Astrocyte of the hippocampus (primary cell): ENCODE results near the gene POU2F3.

Experiments
- DNase-seq: peaks from one replicate; pipeline ENCODE4 v3.0.0; 2011; ENCODE audit warnings: low read depth, low spot score

The POU2F3 gene

GRCh38 chr11:120316880-120317688 is 77.1 kb downstream of the POU2F3 start:
- no peak for DNase-seq

DNA sequence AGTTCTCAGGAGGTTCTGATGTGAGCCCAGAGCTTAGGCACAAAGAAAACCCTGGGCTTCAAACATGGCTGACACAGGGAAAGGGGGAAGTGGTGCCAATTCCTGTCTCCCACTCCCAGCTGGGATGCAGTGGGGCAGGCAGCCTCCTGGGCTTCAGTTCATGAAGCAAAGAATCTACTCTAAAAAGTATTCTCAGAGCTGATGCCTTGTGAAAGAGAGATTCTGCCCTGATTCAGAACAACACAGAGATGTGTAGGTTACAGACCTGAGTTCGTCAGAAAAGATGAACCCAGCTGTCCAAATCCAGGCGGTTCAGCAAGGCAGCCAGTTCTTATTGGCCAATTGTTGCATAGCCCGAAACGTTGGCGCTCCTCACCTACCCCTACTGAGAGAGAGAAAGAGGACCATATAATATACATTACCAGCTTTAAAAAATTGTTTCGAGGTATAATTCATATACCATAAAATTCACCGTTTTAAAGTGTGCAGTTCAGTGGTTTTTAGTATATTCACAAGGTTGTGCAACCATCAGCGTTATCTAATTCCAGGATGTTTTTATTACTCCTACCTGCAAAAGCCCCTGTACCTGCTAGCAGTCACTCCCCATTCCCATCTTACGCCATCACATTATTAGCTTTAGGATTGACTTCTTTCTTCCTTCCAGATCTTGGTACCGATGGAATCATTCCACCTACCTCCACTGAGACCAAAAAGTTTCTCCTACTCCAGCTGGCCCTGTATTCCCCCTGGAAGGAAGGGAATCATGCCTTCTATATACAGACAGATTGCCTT is 77.9 kb downstream of the POU2F3 start:
- no peak for DNase-seq

DNA sequence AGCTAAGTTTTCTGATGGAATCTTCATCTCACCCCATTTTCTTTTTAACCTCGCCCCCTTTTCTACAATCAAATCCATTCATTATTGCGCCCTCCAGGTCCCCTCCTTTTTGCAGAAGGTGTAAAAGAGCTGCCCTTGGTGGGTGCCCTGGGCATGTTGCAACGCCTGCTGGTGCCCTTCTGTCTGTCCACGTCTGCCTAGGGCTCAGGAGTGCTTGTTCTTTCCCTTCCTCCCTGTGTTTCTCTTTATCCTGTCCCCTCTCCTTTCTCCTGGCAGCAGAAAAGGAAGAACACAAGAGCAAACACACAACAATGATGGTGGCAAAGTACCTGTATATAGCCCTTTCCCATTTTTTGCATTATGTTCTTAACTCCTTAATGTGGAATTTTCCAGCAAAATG is 79.0 kb downstream of the POU2F3 start:
- DNase-seq: no peak

DNA sequence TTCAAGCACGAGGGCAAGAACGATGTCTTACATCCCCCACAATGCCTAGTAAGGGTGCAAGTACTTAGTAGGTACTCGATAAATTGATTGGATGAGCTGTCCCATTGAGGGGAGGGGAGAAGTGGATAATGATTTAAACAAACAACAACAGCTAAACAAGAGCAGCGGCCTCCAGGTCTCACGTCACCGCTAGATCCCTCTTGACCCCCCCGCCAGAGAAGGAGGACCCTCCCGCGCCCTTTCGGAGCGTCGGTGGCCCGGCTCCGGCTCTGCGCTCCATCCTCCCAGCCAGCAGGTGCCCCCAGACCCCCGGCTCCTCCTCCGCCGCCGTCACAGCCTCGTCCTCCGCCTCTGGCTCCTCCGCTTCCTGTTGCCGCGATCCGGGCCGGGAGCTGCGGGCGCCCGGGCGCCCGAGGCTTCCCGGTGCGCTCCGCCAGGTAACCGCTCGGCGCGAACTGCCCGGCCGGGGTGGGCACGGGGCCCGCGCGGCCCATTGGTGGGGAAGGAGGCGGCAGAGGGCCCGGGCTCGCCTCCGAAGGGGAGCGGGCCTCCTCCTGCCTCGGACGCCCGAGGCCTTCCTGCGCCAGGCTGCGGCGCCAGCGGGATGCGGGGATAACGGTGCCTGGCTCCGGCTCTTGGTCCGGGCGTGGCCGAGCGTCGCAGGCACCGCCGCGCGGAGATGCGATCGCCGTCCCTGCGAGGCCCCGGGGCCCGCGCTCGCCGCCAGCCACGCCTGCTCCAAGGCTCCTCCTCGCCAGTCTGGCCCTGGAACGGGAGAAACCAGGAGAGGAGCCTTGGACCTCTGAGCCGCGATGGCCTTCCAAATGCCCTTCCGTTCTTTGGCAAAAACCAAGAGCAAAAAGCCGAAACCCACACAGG is 85.2 kb downstream of the POU2F3 start, which contains the start of gene TLCD5:
Gene TLCD5, plus strand, starts transcription at position 368 of the 879 bp plus-strand sequence. CDS start 2,143 bp downstream, outside the sequence.
- peak; percentile 93 for DNase-seq

DNA sequence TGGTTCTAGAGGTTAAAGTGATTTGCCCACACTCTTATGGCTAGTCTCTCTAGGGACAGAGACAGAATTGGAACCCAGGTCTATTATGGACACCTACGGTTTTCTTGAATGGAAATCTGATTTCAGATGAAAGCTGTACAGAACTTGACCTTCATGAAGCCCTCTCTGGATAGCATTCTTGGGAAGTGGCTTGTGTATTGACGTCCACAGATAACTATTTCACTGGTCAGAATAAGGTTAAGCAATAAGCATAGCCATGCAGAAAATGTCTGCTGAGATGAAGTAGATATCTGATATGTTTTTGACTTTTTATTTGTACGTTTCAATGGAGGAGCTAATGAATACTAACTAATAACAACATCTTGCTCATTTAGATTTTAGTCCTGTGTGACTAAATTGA is 86.3 kb downstream of the POU2F3 start:
- peak; percentile 44 for DNase-seq

GRCh38 chr11:120326845-120327281 is 86.9 kb downstream of the POU2F3 start:
- no peak for DNase-seq

DNA sequence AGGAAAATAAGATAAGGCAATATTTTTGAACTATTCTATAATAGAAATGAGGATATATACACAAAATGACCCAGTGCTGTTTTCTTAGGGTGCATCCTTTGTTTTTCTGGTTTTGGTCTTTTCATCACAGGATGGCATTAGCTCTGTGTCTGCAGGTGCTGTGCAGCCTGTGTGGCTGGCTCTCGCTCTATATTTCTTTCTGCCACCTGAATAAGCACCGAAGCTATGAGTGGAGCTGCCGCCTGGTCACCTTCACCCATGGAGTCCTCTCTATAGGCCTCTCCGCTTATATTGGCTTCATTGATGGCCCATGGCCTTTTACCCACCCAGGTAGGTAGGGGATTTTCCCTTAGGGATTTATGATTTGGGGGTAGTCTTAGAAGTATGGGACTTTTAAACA is 87.4 kb downstream of the POU2F3 start:
- no peak for DNase-seq

DNA sequence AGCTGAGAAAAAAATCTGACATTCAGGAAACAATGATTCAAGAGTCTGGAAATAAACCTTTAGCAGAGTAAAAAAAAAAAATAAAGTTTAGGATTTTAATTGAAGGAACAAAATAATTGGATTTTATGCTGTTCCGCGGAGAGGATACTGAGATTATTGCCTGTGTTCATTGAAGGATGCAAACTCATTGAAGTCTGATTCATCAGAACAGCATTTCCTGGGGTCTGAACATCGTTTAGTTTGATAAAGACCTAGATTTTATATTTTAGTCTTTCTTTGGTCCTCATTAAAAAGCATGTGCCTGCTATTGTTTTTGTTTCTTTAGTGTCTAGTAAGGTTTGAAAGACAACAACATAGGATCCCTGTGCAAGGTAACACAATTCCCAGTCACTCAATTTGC is 89.6 kb downstream of the POU2F3 start:
- peak; percentile 32 for DNase-seq

- no peak for DNase-seq
These were observed 90.1 kb downstream of the POU2F3 start for GRCh38 chr11:120330045-120330444.

- DNase-seq: peak; percentile 86
These were observed 91.5 kb downstream of the POU2F3 start for GRCh38 chr11:120331301-120331996.

DNA sequence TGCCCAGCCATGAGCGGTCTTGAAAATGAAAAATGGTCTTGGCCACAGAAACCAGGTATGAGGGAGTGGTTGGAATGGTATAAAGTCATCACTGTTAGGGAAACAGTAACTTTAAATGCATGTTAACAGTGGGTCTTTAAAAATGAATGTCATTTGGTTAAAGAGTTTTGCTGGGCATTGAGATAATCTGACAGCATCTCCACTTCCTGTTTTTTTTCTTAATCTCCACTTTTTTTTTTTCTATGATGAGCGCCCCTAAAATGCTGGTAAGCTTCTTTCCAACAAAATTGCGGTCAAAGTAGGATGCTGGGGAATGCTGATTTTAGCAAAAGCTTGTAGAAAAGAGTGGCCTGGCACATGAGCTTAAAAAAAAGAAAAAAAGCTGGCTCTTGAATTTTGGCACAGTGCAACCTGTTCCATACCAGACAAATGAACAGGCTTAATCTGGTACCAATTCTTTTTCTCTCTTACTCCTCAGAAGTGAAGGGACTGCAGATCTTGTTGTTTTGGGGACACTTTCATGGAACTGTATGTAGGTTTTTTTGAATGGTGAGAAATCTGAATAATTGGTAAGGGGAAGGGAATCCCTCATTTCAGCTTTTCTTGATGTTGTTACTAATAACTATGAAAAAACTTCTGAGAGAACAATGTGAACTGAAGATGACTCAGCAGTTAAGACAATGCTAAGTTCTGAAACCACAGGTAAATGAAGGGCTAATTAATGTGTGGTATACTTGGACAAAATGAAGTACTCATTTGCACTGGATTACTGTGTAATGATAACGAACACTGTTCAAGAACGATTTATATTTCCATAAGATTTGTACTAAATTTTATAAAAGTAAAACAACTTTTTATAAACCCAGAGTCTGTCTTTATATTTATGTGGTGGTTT is 93.1 kb downstream of the POU2F3 start:
- DNase-seq: peak; percentile 46

DNA sequence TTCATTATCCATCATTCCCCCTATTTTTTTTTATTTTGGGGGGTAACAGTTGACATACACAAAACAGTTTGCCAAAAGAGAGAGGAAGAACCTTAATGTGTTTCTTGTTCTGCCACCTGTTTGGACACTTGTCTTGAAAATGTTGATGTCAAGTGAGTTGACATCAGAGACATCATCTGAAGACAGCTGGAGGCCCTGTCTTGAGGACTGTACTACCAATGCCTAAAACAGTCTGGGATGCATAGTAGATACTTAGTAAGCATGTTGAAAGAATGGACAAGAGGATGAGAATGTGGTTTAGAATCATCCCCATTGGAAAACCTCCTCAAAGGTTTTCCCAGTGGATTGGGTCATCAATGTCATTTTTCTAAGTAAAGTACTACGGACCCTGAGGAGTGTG is 93.9 kb downstream of the POU2F3 start:
- DNase-seq: no peak

- DNase-seq: peak; percentile 5
These were observed 94.4 kb downstream of the POU2F3 start for GRCh38 chr11:120334332-120334731.

DNA sequence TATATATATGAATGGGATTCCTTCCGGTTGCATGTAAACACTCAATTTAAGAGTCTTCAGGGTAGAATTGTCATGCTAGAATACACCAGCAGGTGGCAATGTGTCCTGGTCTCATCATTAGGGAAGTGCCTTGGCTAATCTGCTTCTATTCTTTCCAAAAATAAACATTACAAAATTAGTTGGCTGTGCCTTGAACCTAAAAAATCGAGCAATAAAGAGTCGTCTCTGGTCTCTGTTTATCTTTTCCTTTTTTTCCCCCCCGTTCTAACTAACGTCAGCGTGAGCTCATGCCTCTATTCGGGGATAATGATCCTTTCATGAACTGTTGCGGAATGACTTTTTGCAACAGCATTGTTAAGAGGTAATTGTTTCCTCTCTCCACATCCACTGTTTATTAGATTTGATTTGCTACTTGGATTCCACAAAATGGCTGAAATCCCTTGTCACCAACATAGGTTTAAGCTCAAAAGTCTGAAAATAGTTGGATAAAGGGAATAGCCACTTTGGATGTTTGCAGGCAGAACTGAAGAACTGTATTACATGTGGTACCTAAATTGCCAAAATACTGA is 95.0 kb downstream of the POU2F3 start:
- DNase-seq: peak; percentile 90

- no peak for DNase-seq
These were observed 95.6 kb downstream of the POU2F3 start for GRCh38 chr11:120335556-120335907.

DNA sequence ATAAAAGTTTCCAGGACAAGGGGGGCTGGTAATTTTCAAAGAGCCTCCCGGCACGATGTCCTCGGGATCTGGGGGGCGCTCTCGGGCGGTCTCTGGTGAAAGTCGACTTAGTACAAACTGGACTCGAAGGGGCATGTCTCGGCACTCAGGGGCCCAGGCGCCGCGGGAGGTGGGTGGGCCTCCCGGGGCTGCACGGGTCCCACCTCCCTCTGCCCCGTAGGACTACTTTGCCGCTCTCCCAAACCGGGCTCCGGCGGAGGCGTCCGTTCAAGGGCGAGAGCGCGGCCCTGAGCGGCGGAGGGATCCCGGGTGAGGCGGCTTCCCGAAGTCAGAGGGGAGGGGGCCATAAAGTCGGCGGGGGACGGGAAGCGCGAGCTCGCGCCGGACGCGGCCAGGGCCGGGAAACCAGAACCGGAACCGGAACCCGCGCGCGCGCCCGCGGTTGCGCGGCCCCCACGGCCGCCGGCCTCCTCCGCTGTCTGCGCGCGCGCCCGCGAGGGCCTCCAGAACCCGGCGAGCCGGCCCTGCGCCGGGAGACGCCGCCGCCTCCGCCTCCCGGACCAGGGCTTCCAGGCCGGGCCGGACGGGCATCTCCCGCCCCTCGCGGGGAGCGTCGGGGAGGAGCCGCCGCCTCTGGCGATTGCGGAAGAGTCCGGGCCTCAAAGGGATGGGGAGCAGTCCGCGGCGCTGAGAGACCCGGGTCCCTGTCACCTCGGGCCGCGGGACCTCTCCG is 96.1 kb downstream of the POU2F3 start, which contains the start of gene ARHGEF12:
Gene ARHGEF12, plus strand, starts transcription at position 506 of the 733 bp plus-strand sequence. CDS start 831 bp downstream, outside the sequence.
- peak; percentile 99 for DNase-seq

DNA sequence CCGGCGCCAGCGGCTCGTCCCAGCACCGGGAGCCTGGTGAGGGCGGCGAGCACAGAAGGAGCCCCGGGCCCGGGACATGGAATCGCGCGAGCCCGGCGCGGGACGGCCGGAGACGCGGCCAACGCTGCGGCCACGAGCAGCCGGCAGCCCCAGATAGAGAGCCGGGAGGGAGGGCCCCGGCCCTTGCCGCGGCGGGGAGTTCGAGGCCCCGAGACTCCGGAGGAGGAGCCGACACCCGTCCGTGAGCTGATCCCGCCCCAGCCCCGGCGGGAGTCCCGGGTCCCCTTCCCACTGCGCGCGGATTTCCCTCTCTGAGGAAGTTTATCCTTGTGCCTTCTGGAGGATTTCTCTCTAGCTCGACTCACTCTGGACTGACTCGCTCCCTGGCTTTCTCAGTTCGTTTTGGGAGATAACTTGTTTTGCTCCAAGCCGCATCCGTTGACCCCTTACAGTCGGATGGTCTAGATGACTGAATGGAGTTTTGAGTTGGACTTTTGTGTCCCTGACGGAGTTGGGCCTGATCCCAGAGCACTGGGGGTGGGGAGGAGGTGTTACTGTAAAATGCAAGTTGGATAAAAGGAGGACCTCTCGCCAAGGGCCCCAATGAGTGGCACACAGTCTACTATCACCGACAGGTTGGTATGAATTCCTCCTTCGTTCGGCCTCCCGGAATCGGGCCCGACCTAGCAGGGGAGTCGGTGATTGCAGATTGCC is 96.9 kb downstream of the POU2F3 start:
- peak; percentile 54 for DNase-seq
